Glomerular visceral epithelial cell (primary cell): Measurements from ENCODE around the gene SAXO1.
A peak's percentile ranks its signal among the peaks of the same experiment; 100 is the strongest.
"Not testable (repeated sequence)": the region's sequence is repeated elsewhere in the genome, so short reads cannot be mapped to it uniquely, and the experiment has no call there.

Experiments
- DNase-seq: peaks from one replicate; pipeline ENCODE4 v3.0.0-alpha.2; 2016; ENCODE audit errors: extremely low spot score

Gene SAXO1

GRCh38 chr9:18999173-18999785, 33.7 kb downstream of the SAXO1 start:
- DNase-seq = no peak

GRCh38 chr9:18997151-18997550, 35.9 kb downstream of the SAXO1 start:
- DNase-seq = peak; percentile 67

GRCh38 chr9:18996211-18996610, 36.8 kb downstream of the SAXO1 start:
- DNase-seq = no peak

GRCh38 chr9:18994263-18994916, 38.6 kb downstream of the SAXO1 start:
- no peak for DNase-seq

- not testable (repeated sequence) for DNase-seq
Measured at GRCh38 chr9:18991197-18991596, 41.8 kb downstream of the SAXO1 start.

- DNase-seq = no peak
Measured at GRCh38 chr9:18990494-18990893, 42.5 kb downstream of the SAXO1 start.

- no peak for DNase-seq
Measured at GRCh38 chr9:18989865-18990264, 43.1 kb downstream of the SAXO1 start.

- DNase-seq = no peak
Measured at GRCh38 chr9:18989097-18989496, 43.9 kb downstream of the SAXO1 start.

- no peak for DNase-seq
Measured at GRCh38 chr9:18988003-18988402, 45.0 kb downstream of the SAXO1 start.

GRCh38 chr9:18985996-18986395, 47.0 kb downstream of the SAXO1 start:
- DNase-seq = no peak

- peak; percentile 10 for DNase-seq
Measured at GRCh38 chr9:18985464-18985951, 47.5 kb downstream of the SAXO1 start.

- no peak for DNase-seq
Measured at GRCh38 chr9:18982262-18982620, 50.8 kb downstream of the SAXO1 start.

GRCh38 chr9:18981476-18982261, 51.3 kb downstream of the SAXO1 start:
- DNase-seq = no peak

- no peak for DNase-seq
Measured at GRCh38 chr9:18980189-18980588, 52.8 kb downstream of the SAXO1 start.

GRCh38 chr9:18979367-18979766, 53.6 kb downstream of the SAXO1 start:
- peak; percentile 21 for DNase-seq

GRCh38 chr9:18978188-18978587, 54.8 kb downstream of the SAXO1 start:
- no peak for DNase-seq

- peak; percentile 86 for DNase-seq
Measured at GRCh38 chr9:18976709-18977531, 56.1 kb downstream of the SAXO1 start.

- DNase-seq = no peak
Measured at GRCh38 chr9:18976221-18976708, 56.7 kb downstream of the SAXO1 start.

GRCh38 chr9:18973348-18973747, 59.7 kb downstream of the SAXO1 start:
- no peak for DNase-seq

GRCh38 chr9:18972675-18973074, 60.3 kb downstream of the SAXO1 start:
- no peak for DNase-seq

GRCh38 chr9:18971909-18972308, 61.1 kb downstream of the SAXO1 start:
- DNase-seq = no peak

GRCh38 chr9:18971404-18971803, 61.6 kb downstream of the SAXO1 start:
- DNase-seq = peak; percentile 16
